Mesenchymal stem cell (in vitro differentiated cells and primary cell): ENCODE results near the gene TTLL11.

ENCODE experiments used
- DNase-seq: peaks from one replicate; pipeline ENCODE4 v3.0.0-alpha.2; 2013
- H2AFZ ChIP-seq: one replicate; pipeline ENCODE4 v1.6.1; 2013; ENCODE audit warnings: low read depth, mild to moderate bottlenecking, control low read depth, inconsistent platforms, low read length, moderate library complexity
- H2AK5ac ChIP-seq: 2 replicates; pipeline ENCODE4 v1.6.1; 2013; ENCODE audit warnings: low read length, moderate library complexity, mild to moderate bottlenecking, inconsistent platforms; ENCODE audit not compliant: severe bottlenecking
- H2BK120ac ChIP-seq: one replicate; pipeline ENCODE4 v1.6.1; 2013; ENCODE audit warnings: low read depth, mild to moderate bottlenecking, inconsistent platforms, low read length, moderate library complexity
- H2BK12ac ChIP-seq, 2 experiments: one replicate each; pipeline ENCODE4 v1.6.1; 2013; ENCODE audit warnings: inconsistent platforms in 2 of 2, low read length in 2 of 2, mild to moderate bottlenecking in 2 of 2, moderate library complexity in 2 of 2, control low read depth in 1 of 2
- H2BK15ac ChIP-seq: one replicate; pipeline ENCODE4 v1.6.1; 2013; ENCODE audit warnings: mild to moderate bottlenecking, low read depth, inconsistent platforms; ENCODE audit not compliant: poor library complexity, severe bottlenecking
- H2BK5ac ChIP-seq: 2 replicates; pipeline ENCODE4 v1.6.1; 2013; ENCODE audit warnings: low read depth, mild to moderate bottlenecking, low read length, control low read depth, inconsistent platforms; ENCODE audit not compliant: poor library complexity, severe bottlenecking
- H3K14ac ChIP-seq, 2 experiments: one replicate each; pipeline ENCODE4 v1.6.1; 2013; ENCODE audit warnings: inconsistent platforms in 2 of 2, low read length in 2 of 2, control low read depth in 1 of 2, mild to moderate bottlenecking in 1 of 2, moderate library complexity in 1 of 2
- H3K18ac ChIP-seq, 2 experiments: one replicate each; pipeline ENCODE4 v1.6.1; 2013; ENCODE audit warnings: inconsistent platforms in 2 of 2, low read length in 2 of 2, control low read depth in 1 of 2, low read depth in 1 of 2, mild to moderate bottlenecking in 1 of 2
- H3K23ac ChIP-seq, 2 experiments: one replicate each; pipeline ENCODE4 v1.6.1; 2013; ENCODE audit warnings: inconsistent platforms in 2 of 2, low read length in 2 of 2, mild to moderate bottlenecking in 2 of 2, moderate library complexity in 2 of 2, control low read depth in 1 of 2
- H3K27ac ChIP-seq: 2 replicates; pipeline ENCODE4 v1.5.1; 2013; ENCODE audit warnings: mild to moderate bottlenecking, moderate library complexity, low read length, control low read depth, inconsistent platforms; ENCODE audit not compliant: poor library complexity, severe bottlenecking
- H3K27me3 ChIP-seq, 2 experiments: 2 replicates each; pipeline versions ENCODE4 v1.6.1 to v1.7.0; 2013; ENCODE audit warnings: low read length in 2 of 2, mild to moderate bottlenecking in 2 of 2, moderate library complexity in 2 of 2, control low read depth in 1 of 2, inconsistent platforms in 1 of 2; ENCODE audit not compliant: control insufficient read depth in 1 of 2, insufficient read depth in 1 of 2
- H3K36me3 ChIP-seq, 2 experiments: 2 replicates each; pipeline versions ENCODE4 v1.6.1 to v1.7.0; 2013; ENCODE audit warnings: low read length in 2 of 2, control low read depth in 1 of 2, inconsistent platforms in 1 of 2, low read depth in 1 of 2, mild to moderate bottlenecking in 1 of 2; ENCODE audit not compliant: insufficient read depth in 2 of 2, control insufficient read depth in 1 of 2
- H3K4ac ChIP-seq, 2 experiments: one replicate each; pipeline ENCODE4 v1.6.1; 2013; ENCODE audit warnings: inconsistent platforms in 2 of 2, low read length in 2 of 2, mild to moderate bottlenecking in 2 of 2, moderate library complexity in 2 of 2, control low read depth in 1 of 2, low read depth in 1 of 2
- H3K4me1 ChIP-seq: 2 replicates; pipeline ENCODE4 v1.6.1; 2013; ENCODE audit warnings: low read depth, low read length, control low read depth; ENCODE audit not compliant: control insufficient read depth, insufficient read depth
- H3K4me2 ChIP-seq: 2 replicates; pipeline ENCODE4 v1.6.1; 2013; ENCODE audit warnings: low read length, mild to moderate bottlenecking, inconsistent platforms; ENCODE audit not compliant: poor library complexity, severe bottlenecking
- H3K4me3 ChIP-seq, 2 experiments: 2 replicates each; pipeline versions ENCODE4 v1.5.1 to v1.7.0; 2013; ENCODE audit warnings: low read length in 2 of 2, mild to moderate bottlenecking in 2 of 2, control low read depth in 1 of 2, low read depth in 1 of 2; ENCODE audit not compliant: insufficient read depth in 1 of 2
- H3K79me1 ChIP-seq: replicated peaks from 2 replicates; pipeline ENCODE4 v1.6.1; 2013; ENCODE audit warnings: mild to moderate bottlenecking, control low read depth, low read length, inconsistent platforms; ENCODE audit not compliant: poor library complexity, severe bottlenecking
- H3K9ac ChIP-seq: 2 replicates; pipeline ENCODE4 v1.7.0; 2013; ENCODE audit warnings: mild to moderate bottlenecking, low read length, moderate library complexity
- H3K9me3 ChIP-seq: 2 replicates; pipeline ENCODE4 v1.7.0; 2013; ENCODE audit warnings: mild to moderate bottlenecking, low read length; ENCODE audit not compliant: control insufficient read depth
- H4K8ac ChIP-seq: one replicate; pipeline ENCODE4 v1.6.1; 2013; ENCODE audit warnings: inconsistent platforms, mild to moderate bottlenecking, low read length, moderate library complexity
- H4K91ac ChIP-seq: one replicate; pipeline ENCODE4 v1.6.1; 2013; ENCODE audit warnings: mild to moderate bottlenecking, low read length, inconsistent platforms
- WGBS: methylation state at CpG from one replicate; pipeline ENCODE4 v1.1.7; 2013; ENCODE audit warnings: mixed read lengths; 5-methylcytosine and 5-hydroxymethylcytosine counted together

The TTLL11 gene

DNA sequence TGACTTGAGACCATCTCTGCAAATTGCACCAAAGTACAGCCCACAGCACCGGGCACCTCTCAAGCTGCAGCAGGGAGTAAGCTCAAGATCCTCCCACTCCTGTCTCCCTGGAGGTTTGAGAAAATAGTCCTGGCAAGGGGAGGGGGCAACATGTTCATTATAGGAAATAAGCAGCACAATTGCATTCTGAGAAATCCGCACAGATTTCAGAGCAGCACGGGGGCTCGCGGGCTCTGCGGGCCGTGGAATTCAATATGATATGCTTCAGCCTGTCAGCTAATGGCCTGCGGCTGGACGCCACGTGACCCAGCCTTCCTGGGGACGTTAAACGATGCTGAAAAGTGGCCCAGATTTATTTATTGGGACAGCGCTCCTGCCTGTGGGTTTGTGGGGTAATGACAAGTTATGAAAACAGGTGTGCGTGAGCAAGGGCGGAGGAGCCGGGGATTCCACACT, 285.3 kb downstream of the TTLL11 start:
- Histone ChIP-seq H2BK5ac (no peak overlapping the region), H3K36me3 (no peaks in the 10 kb centered on the region), H3K4me2 (no peak overlapping the region), H3K79me1 (no peaks in the 10 kb centered on the region), H2BK12ac (no peak overlapping the region), H2AK5ac (no peak overlapping the region), H3K4me1 (no peaks in the 10 kb centered on the region), H3K27ac (no peak overlapping the region), H3K9me3 (no peaks in the 10 kb centered on the region), H3K23ac (no peak overlapping the region), H2BK15ac (no peak overlapping the region), H3K14ac (no peak overlapping the region), H2AFZ (no peak overlapping the region), H3K9ac (no peak overlapping the region), H3K4ac (no peak overlapping the region), H3K18ac (no peak overlapping the region), H4K91ac (no peak overlapping the region), H2BK120ac (no peak overlapping the region), H4K8ac (no peak overlapping the region), H3K4me3 (no peak overlapping the region), H3K27me3 (peaks cover 2 to 16% of the 10 kb centered on the region in 2 experiments)
- 94% methylated on average over 16 of the region's 16 CpGs for WGBS
- no peak for DNase-seq

- no peak overlapping the region for H3K4ac ChIP-seq
- no peak overlapping the region for H3K18ac ChIP-seq
- no peak overlapping the region for H2BK5ac ChIP-seq
- H3K14ac ChIP-seq = peak overlapping the region in 1 of 2 experiments; percentile 44
- H3K79me1 ChIP-seq = no peaks in the 10 kb centered on the region
- no peak overlapping the region for H2BK15ac ChIP-seq
- WGBS = 52% methylated on average over 11 of the region's 12 CpGs
- H3K27me3 ChIP-seq = peaks cover 7 to 19% of the 10 kb centered on the region in 2 experiments
- H2BK12ac ChIP-seq = no peak overlapping the region
- no peak overlapping the region for H3K27ac ChIP-seq
- H3K9ac ChIP-seq = no peak overlapping the region
- H3K23ac ChIP-seq = no peak overlapping the region
- H3K4me3 ChIP-seq = no peak overlapping the region
- no peaks in the 10 kb centered on the region for H3K36me3 ChIP-seq
- no peaks in the 10 kb centered on the region for H3K4me1 ChIP-seq
- no peak overlapping the region for H4K8ac ChIP-seq
- no peak overlapping the region for H2AFZ ChIP-seq
- no peaks in the 10 kb centered on the region for H3K9me3 ChIP-seq
- no peak for DNase-seq
- H2AK5ac ChIP-seq = no peak overlapping the region
- no peak overlapping the region for H3K4me2 ChIP-seq
- no peak overlapping the region for H2BK120ac ChIP-seq
- H4K91ac ChIP-seq = no peak overlapping the region
These were observed 285.9 kb downstream of the TTLL11 start for GRCh38 chr9:121807069-121807822.

DNA sequence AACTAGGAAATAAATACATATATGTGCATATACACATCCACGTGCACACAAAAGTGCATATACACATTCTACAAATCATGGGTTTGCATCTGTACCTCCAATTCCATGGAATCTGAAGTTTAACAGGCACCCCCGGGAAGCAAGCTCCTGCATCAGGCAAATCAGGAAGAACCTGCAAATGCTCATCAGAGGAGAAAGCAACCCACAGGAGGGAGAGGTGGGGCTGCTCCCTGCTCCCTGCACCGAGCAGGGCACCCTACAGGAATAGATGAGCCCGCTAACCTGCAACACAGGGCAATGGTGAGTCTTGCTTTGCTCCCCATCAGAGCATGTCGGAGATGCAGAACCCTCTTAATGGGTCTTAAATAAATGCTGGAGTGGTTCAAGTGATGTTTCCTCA, 290.4 kb downstream of the TTLL11 start:
- no peak overlapping the region for H4K8ac ChIP-seq
- DNase-seq = no peak

GRCh38 chr9:121801579-121801978, 291.5 kb downstream of the TTLL11 start:
- Histone ChIP-seq H3K18ac (no peak overlapping the region), H2AFZ (no peak overlapping the region), H3K4ac (no peak overlapping the region), H2AK5ac (no peak overlapping the region), H3K4me3 (no peak overlapping the region), H3K4me1 (no peaks in the 10 kb centered on the region), H3K14ac (no peak overlapping the region), H4K8ac (no peak overlapping the region), H3K79me1 (no peaks in the 10 kb centered on the region), H2BK15ac (no peak overlapping the region), H3K9ac (no peak overlapping the region), H3K27me3 (peaks cover 7 to 11% of the 10 kb centered on the region in 2 experiments), H4K91ac (no peak overlapping the region), H3K23ac (no peak overlapping the region), H3K4me2 (no peak overlapping the region), H3K9me3 (no peaks in the 10 kb centered on the region), H2BK5ac (no peak overlapping the region), H3K27ac (no peak overlapping the region), H3K36me3 (no peaks in the 10 kb centered on the region), H2BK120ac (no peak overlapping the region), H2BK12ac (no peak overlapping the region)
- 91% methylated on average over 3 of the region's 3 CpGs for WGBS
- DNase-seq = no peak

More for the DNA sequence above, 290.4 kb downstream of the TTLL11 start:
- Histone ChIP-seq H2AK5ac (no peak overlapping the region), H3K4me2 (no peak overlapping the region), H3K4ac (no peak overlapping the region), H3K36me3 (no peaks in the 10 kb centered on the region), H3K9me3 (no peaks in the 10 kb centered on the region), H2AFZ (no peak overlapping the region), H3K79me1 (no peaks in the 10 kb centered on the region), H4K91ac (no peak overlapping the region), H3K9ac (no peak overlapping the region), H3K4me1 (no peaks in the 10 kb centered on the region), H3K18ac (no peak overlapping the region), H3K27ac (no peak overlapping the region), H2BK15ac (no peak overlapping the region), H3K23ac (no peak overlapping the region), H2BK5ac (no peak overlapping the region), H3K27me3 (peaks cover 7 to 11% of the 10 kb centered on the region in 2 experiments), H2BK12ac (no peak overlapping the region), H3K14ac (no peak overlapping the region), H3K4me3 (no peak overlapping the region), H2BK120ac (no peak overlapping the region)
- 72% methylated on average over 5 of the region's 5 CpGs for WGBS
